Activated naive CD4-positive, alpha-beta T cell treated with anti-CD3 and anti-CD28 coated beads, Interleukin-2, amount 50 U/mL, for 24 hours (primary cell): ENCODE measurements around the gene ABHD18.
A peak's percentile ranks its signal among the peaks of the same experiment; 100 is the strongest.
"Not testable (repeated sequence)": the region's sequence is repeated elsewhere in the genome, so short reads cannot be mapped to it uniquely, and the experiment has no call there.

Experiments
- H3K27ac Mint-ChIP-seq: one replicate; pipeline ENCODE4 v1.8.0; 2021; ENCODE audit warnings: mild to moderate bottlenecking, mixed read lengths
- H3K27me3 Mint-ChIP-seq: one replicate; pipeline ENCODE4 v1.8.0; 2021; ENCODE audit warnings: mixed read lengths
- H3K36me3 Mint-ChIP-seq: one replicate; pipeline ENCODE4 v1.8.0; 2021; ENCODE audit warnings: mixed read lengths
- H3K4me1 Mint-ChIP-seq: one replicate; pipeline ENCODE4 v1.8.0; 2021; ENCODE audit warnings: mixed read lengths
- H3K4me3 Mint-ChIP-seq: one replicate; pipeline ENCODE4 v1.8.0; 2021; ENCODE audit warnings: mild to moderate bottlenecking, mixed read lengths
- H3K9me3 Mint-ChIP-seq: one replicate; pipeline ENCODE4 v1.8.0; 2021; ENCODE audit warnings: mixed read lengths

ABHD18 gene

GRCh38 chr4:127965062-127965802, at the start of gene ABHD18, which contains the start of gene MFSD8:
ABHD18 (plus strand) TSS chr4:127965406; CDS start chr4:127982956, 17,550 bp downstream.
MFSD8 (minus strand) TSS chr4:127965173; CDS start chr4:127965133, 40 bp downstream.
- peak within 1 kb of the TSS; percentile 98 for H3K4me3 Mint-ChIP-seq
- peaks cover 45% of the 10 kb centered on the region for H3K4me1 Mint-ChIP-seq
- no peaks in the 10 kb centered on the region for H3K9me3 Mint-ChIP-seq
- no peaks in the 10 kb centered on the region for H3K27me3 Mint-ChIP-seq
- peaks cover 1% of the 10 kb centered on the region for H3K36me3 Mint-ChIP-seq
- peak within 1 kb of the TSS; percentile 97 for H3K27ac Mint-ChIP-seq

GRCh38 chr4:127916512-127916911, 48.7 kb upstream of the ABHD18 start:
- no peak overlapping the region for H3K27ac Mint-ChIP-seq
- H3K27me3 Mint-ChIP-seq, result no peaks in the 10 kb centered on the region
- no peaks in the 10 kb centered on the region for H3K4me1 Mint-ChIP-seq
- H3K9me3 Mint-ChIP-seq, result no peaks in the 10 kb centered on the region
- H3K4me3 Mint-ChIP-seq, result no peak overlapping the region
- peaks cover 14% of the 10 kb centered on the region for H3K36me3 Mint-ChIP-seq

DNA sequence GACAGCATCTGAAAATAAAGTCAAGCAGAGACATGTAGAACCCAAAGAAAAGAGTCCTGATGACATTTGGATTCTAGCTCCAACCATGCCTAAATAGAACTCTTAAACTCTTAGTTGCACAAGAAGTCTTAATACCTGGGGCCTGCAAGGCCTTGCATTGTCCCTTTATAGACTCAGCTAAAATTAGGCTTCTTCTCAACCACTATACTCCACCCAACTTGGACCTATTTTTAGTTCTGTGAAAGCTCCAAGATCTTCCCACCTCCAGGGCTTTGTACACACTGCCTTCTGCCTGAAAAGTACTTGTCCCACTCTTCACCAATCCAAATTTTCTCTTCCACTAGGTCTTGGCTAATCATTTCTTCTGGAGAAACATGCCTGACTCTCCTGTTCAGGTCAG, 48.1 kb upstream of the ABHD18 start:
- H3K36me3 Mint-ChIP-seq, result peaks cover 14% of the 10 kb centered on the region
- no peaks in the 10 kb centered on the region for H3K27me3 Mint-ChIP-seq
- H3K27ac Mint-ChIP-seq, result no peak overlapping the region

DNA sequence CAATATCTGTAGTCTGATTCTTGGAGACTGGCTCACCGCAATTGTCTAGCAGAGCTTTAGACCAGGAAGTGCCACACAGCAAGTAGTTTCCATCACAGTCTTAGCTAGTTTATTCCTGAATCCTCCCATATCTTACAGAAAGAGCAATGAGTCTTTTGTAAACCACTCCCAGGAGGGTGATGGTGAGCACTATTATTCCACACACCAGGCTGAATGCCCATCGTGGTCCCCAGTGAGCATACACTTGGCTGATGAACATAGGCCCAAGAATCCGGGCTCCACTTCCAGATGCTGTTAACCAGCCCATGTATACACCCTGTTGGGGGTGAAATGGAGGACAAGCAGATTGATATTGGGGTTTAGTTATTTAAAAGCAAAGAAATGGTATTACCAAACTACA, 44.7 kb upstream of the ABHD18 start:
- H3K9me3 Mint-ChIP-seq, result no peaks in the 10 kb centered on the region
- no peak overlapping the region for H3K27ac Mint-ChIP-seq
- H3K4me1 Mint-ChIP-seq, result no peaks in the 10 kb centered on the region
- H3K27me3 Mint-ChIP-seq, result no peaks in the 10 kb centered on the region
- H3K36me3 Mint-ChIP-seq, result peaks cover 32% of the 10 kb centered on the region
- no peak overlapping the region for H3K4me3 Mint-ChIP-seq

More for the DNA sequence above, 48.1 kb upstream of the ABHD18 start:
- Mint-ChIP-seq H3K4me1 (no peaks in the 10 kb centered on the region), H3K4me3 (no peak overlapping the region), H3K9me3 (no peaks in the 10 kb centered on the region)

- peaks cover 39% of the 10 kb centered on the region for H3K36me3 Mint-ChIP-seq
- H3K9me3 Mint-ChIP-seq, result no peaks in the 10 kb centered on the region
- no peaks in the 10 kb centered on the region for H3K4me1 Mint-ChIP-seq
- no peak overlapping the region for H3K27ac Mint-ChIP-seq
- no peaks in the 10 kb centered on the region for H3K27me3 Mint-ChIP-seq
- H3K4me3 Mint-ChIP-seq, result no peak overlapping the region
These were observed 43.0 kb upstream of the ABHD18 start for GRCh38 chr4:127922226-127922625.

DNA sequence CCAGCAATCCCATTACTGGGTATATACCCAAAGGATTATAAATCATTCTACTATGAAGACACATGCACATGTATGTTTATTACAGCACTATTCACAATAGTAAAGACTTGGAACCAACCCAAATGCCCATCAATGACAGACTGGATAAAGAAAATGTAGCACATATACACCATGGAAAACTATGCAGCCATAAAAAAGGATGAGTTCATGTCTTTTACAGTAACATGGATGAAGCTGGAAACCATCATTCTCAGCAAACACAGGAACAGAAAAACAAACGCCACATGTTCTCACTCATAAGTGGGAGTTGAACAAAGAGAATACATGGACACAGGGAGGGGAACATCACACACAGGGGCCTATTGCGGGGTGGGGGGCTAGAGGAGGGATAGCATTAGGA, 39.5 kb upstream of the ABHD18 start:
- H3K4me3 Mint-ChIP-seq, H3K9me3 Mint-ChIP-seq, H3K4me1 Mint-ChIP-seq, H3K27me3 Mint-ChIP-seq, H3K27ac Mint-ChIP-seq: not testable (repeated sequence)
- peaks cover 34% of the 10 kb centered on the region for H3K36me3 Mint-ChIP-seq

DNA sequence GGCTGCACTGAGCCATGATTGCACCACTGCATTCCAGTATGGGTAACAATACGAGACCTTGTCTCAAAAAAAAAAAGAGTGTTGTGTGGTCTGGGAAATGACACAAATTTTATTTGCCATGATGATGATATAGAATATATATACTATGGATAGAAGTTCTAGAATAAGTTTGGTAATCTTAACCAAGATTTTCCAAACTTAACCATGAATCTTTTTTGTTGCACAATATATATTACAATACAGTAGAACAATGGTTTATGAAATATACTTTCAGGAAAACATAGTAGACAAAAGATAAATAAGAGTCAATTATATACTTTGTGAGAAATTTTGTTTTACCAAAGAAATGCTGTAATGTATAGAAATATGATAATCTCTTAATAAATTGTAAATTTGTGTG, 35.0 kb upstream of the ABHD18 start:
- no peak overlapping the region for H3K4me3 Mint-ChIP-seq
- no peaks in the 10 kb centered on the region for H3K4me1 Mint-ChIP-seq
- H3K27me3 Mint-ChIP-seq, result no peaks in the 10 kb centered on the region
- no peaks in the 10 kb centered on the region for H3K9me3 Mint-ChIP-seq
- peaks cover 19% of the 10 kb centered on the region for H3K36me3 Mint-ChIP-seq
- no peak overlapping the region for H3K27ac Mint-ChIP-seq

DNA sequence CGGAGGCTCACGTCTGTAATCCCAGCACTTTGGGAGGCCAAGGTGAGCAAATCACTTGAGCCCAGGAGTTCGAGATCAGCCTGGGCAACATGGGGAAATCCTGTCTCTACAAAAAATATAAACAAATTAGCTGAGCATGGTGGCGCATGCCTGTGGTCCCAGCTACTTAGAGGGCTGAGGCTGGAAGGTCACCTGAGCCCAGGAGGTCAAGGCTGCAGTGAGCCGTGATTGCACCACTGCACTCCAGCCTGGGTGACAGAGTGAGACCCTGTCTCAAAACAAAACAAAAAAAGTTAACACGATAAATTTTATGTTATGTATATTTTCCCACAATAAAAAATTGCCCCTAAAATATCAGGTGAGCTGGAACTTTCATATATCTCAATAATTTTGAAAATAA, 33.4 kb upstream of the ABHD18 start:
- H3K9me3 Mint-ChIP-seq, H3K4me3 Mint-ChIP-seq, H3K36me3 Mint-ChIP-seq: not testable (repeated sequence)

GRCh38 chr4:127936974-127937373, 28.2 kb upstream of the ABHD18 start:
- Mint-ChIP-seq H3K27me3 (no peaks in the 10 kb centered on the region), H3K27ac (peak overlapping the region; percentile 2), H3K9me3 (no peaks in the 10 kb centered on the region), H3K36me3 (peaks cover 13% of the 10 kb centered on the region), H3K4me3 (no peak overlapping the region), H3K4me1 (peaks cover 5% of the 10 kb centered on the region)

More for the DNA sequence above, 33.4 kb upstream of the ABHD18 start:
- H3K4me1 Mint-ChIP-seq, H3K27me3 Mint-ChIP-seq, H3K27ac Mint-ChIP-seq: not testable (repeated sequence)

DNA sequence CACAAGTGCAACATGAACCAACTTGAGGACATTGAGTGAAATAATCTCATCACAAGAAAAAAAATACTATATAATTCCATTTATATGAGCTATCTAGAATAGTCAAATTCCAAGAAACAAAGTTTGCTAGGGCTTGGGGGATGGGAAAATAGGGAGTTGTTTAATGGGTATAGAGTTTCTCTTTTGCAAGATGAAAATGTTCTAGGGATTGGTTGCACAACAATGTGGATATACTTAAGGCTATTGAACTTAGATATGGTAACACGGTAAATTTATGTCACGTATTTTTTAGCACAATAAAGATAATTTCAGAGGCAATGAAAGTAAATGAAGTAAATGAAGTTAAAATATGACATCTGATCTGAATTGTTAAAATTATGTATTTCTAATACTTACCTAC, 8.1 kb upstream of the ABHD18 start:
- Mint-ChIP-seq H3K27ac (no peak overlapping the region), H3K9me3 (no peaks in the 10 kb centered on the region), H3K4me1 (peaks cover 34% of the 10 kb centered on the region), H3K4me3 (no peak overlapping the region), H3K27me3 (no peaks in the 10 kb centered on the region), H3K36me3 (peaks cover 5% of the 10 kb centered on the region)

- no peaks in the 10 kb centered on the region for H3K27me3 Mint-ChIP-seq
- H3K9me3 Mint-ChIP-seq, result no peaks in the 10 kb centered on the region
- H3K27ac Mint-ChIP-seq, result no peak overlapping the region
These were observed 5.4 kb upstream of the ABHD18 start for GRCh38 chr4:127959794-127960193.

DNA sequence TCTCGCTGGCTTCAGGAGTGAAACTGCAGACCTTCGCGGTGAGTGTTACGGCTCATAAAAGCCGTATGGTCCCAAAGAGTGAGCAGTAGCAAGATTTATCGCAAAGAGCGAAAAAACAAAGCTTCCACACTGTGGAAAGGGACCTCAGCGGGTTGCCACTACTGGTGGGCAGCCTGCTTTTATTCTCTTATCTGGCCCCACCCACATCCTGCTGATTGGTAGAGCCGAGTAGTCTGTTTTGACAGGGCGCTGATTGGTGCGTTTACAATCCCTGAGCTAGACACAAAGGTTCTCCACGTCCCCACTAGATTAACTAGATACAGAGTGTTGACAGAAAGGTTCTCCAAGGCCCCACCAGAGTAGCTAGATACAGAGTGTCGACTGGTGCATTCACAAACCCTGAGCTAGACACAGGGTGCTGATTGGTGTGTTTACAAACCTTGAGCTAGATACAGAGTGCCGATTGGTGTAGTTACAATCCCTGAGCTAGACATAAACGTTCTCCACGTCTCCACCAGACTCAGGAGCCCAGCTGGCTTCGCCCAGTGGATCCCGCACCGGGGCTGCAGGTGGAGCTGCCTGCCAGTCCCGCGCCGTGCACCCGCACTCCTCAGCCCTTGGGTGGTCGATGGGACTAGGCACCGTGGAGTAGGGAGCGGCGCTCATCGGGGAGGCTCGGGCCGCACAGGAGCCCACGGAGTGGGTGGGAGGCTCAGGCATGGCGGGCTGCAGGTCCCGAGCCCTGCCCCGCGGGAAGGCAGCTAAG, 1.4 kb upstream of the ABHD18 start:
- peaks cover 49% of the 10 kb centered on the region for H3K4me1 Mint-ChIP-seq
- H3K9me3 Mint-ChIP-seq, H3K36me3 Mint-ChIP-seq, H3K27me3 Mint-ChIP-seq: not testable (repeated sequence)
- H3K4me3 Mint-ChIP-seq, result peak overlapping the region; percentile 78
- peak overlapping the region; percentile 30 for H3K27ac Mint-ChIP-seq

More at GRCh38 chr4:127959794-127960193, 5.4 kb upstream of the ABHD18 start:
- H3K36me3 Mint-ChIP-seq, result no peaks in the 10 kb centered on the region
- H3K4me1 Mint-ChIP-seq, result peaks cover 43% of the 10 kb centered on the region
- H3K4me3 Mint-ChIP-seq, result no peak overlapping the region

GRCh38 chr4:127964426-127965061, 662 bp upstream of the ABHD18 start:
- not testable (repeated sequence) for H3K27me3 Mint-ChIP-seq, H3K9me3 Mint-ChIP-seq, H3K36me3 Mint-ChIP-seq
- Mint-ChIP-seq H3K4me3 (peak overlapping the region; percentile 98), H3K4me1 (peaks cover 45% of the 10 kb centered on the region), H3K27ac (peak overlapping the region; percentile 97)

GRCh38 chr4:127965803-127966175, 583 bp downstream of the ABHD18 start:
- H3K4me3 Mint-ChIP-seq, result peak overlapping the region; percentile 98
- H3K9me3 Mint-ChIP-seq, result no peaks in the 10 kb centered on the region
- H3K4me1 Mint-ChIP-seq, result peaks cover 45% of the 10 kb centered on the region
- H3K27ac Mint-ChIP-seq, result peak overlapping the region; percentile 97
- H3K36me3 Mint-ChIP-seq, result peaks cover 1% of the 10 kb centered on the region
- H3K27me3 Mint-ChIP-seq, result no peaks in the 10 kb centered on the region

DNA sequence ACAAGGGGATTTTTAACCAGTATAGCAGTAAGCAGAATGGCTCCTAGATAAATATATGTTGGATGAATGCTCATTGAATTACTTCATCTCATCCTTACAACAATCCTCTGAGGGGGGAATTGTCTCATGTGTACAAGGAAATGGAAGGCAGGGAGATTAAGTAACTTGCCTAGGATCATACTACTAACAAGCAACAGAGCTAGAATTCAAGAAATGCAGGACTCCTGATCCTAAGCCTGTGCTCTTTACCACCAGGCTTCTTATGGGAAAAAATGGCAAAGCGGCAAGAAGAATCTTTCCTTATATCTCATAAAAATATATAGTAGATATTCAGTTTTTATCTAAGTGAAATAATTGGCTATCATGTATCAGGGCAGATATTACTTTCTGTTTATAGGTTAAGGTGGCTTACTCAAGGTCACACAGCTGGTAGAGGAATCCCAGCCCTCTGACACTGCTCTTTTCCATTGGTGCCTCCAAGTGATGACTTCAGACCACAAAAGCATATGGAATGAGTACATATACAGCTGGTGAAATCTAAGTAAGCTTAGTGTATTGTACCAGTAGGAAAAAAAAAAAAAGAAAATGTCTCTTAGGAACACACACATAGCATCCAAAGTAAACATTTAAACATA, 2.1 kb downstream of the ABHD18 start:
- peak overlapping the region; percentile 46 for H3K4me3 Mint-ChIP-seq
- peaks cover 1% of the 10 kb centered on the region for H3K36me3 Mint-ChIP-seq
- H3K9me3 Mint-ChIP-seq, result no peaks in the 10 kb centered on the region
- peaks cover 40% of the 10 kb centered on the region for H3K4me1 Mint-ChIP-seq
- no peaks in the 10 kb centered on the region for H3K27me3 Mint-ChIP-seq
- peak overlapping the region; percentile 38 for H3K27ac Mint-ChIP-seq
